GM23338 (cell line): ENCODE data around the gene VPS35.

ENCODE experiments used
- CREB1 ChIP-seq: fragments of 250-450 bp; sonication (Bioruptor Pico); IDR thresholded peaks from 2 replicates; pipeline ENCODE4 v1.5.0; 2020; ENCODE audit warnings: low read depth, mild to moderate bottlenecking, moderate library complexity
- CTCF ChIP-seq, 2 experiments: fragments of 200-600 bp in 1 of 2; sonication (generic) in 1 of 2; conservative IDR thresholded peaks; 2 replicates each; pipeline versions ENCODE4 v1.5.1 to v1.6.1; 2016 to 2017; ENCODE audit warnings: antibody characterized with exemption in 2 of 2, low read depth in 2 of 2, mild to moderate bottlenecking in 2 of 2, moderate library complexity in 1 of 2
- EZH2 ChIP-seq: fragments of 200-600 bp; sonication (generic); IDR thresholded peaks from one replicate; pipeline ENCODE4 v1.8.0; 2017; ENCODE audit warnings: antibody characterized with exemption, mild to moderate bottlenecking, low read depth; ENCODE audit not compliant: unreplicated experiment
- EZH2phosphoT487 ChIP-seq: fragments of 200-600 bp; sonication (generic); IDR thresholded peaks from one replicate; pipeline ENCODE4 v1.8.1; 2018; ENCODE audit warnings: antibody characterized with exemption; ENCODE audit not compliant: unreplicated experiment
- JUNB ChIP-seq: IDR thresholded peaks from one replicate; pipeline ENCODE4 v1.6.1; 2016; ENCODE audit warnings: antibody characterized with exemption; ENCODE audit not compliant: unreplicated experiment
- POLR2AphosphoS5 ChIP-seq: IDR thresholded peaks from 2 replicates; pipeline ENCODE4 v1.6.1; 2016; ENCODE audit warnings: antibody characterized with exemption, low read depth
- REST ChIP-seq: IDR thresholded peaks from one replicate; pipeline ENCODE4 v1.6.1; 2018; ENCODE audit warnings: antibody characterized with exemption; ENCODE audit not compliant: unreplicated experiment
- ZNF114 ChIP-seq: fragments of 250-450 bp; sonication (Bioruptor Pico); IDR thresholded peaks from 2 replicates; pipeline ENCODE4 v1.5.0; 2020; ENCODE audit warnings: mild to moderate bottlenecking, moderate library complexity

- TF ChIP-seq CTCF (conservative IDR thresholded peaks at IDR 0.05; ENCODE audit: low read depth in 2 of 2) (no peak; a peak in 2 of 4 replicates), EZH2 (no peak), EZH2phosphoT487 (no peak), POLR2AphosphoS5 (no peak), ZNF114 (CRISPR knock-in tag) (no peak), REST (no peak), JUNB (no peak), CREB1 (no peak)
These were observed 801 bp downstream of the VPS35 start for GRCh38 chr16:46688101-46688653.
